Measurements from ENCODE around the gene SRRT. TPM values are rescaled to one million over a fixed set of nuclear protein-coding genes. Genes with fewer than 3 reads are reported as not detected.

Gene SRRT, protein sequence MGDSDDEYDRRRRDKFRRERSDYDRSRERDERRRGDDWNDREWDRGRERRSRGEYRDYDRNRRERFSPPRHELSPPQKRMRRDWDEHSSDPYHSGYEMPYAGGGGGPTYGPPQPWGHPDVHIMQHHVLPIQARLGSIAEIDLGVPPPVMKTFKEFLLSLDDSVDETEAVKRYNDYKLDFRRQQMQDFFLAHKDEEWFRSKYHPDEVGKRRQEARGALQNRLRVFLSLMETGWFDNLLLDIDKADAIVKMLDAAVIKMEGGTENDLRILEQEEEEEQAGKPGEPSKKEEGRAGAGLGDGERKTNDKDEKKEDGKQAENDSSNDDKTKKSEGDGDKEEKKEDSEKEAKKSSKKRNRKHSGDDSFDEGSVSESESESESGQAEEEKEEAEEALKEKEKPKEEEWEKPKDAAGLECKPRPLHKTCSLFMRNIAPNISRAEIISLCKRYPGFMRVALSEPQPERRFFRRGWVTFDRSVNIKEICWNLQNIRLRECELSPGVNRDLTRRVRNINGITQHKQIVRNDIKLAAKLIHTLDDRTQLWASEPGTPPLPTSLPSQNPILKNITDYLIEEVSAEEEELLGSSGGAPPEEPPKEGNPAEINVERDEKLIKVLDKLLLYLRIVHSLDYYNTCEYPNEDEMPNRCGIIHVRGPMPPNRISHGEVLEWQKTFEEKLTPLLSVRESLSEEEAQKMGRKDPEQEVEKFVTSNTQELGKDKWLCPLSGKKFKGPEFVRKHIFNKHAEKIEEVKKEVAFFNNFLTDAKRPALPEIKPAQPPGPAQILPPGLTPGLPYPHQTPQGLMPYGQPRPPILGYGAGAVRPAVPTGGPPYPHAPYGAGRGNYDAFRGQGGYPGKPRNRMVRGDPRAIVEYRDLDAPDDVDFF
- 138 TPM for polyA plus RNA-seq (2012; ENCODE audit: low read depth, missing spikeins)

- TF ChIP-seq POU2F2 (IDR thresholded peaks at IDR 0.05; ENCODE audit: low read depth, low read length) (no peak; the same call in 1 of the 2 replicates), POLR2A (IDR thresholded peaks at IDR 0.05; ENCODE audit: low read depth, low read length) (peak; percentile 94; the same call in 1 of the 2 replicates), SPI1 (IDR thresholded peaks at IDR 0.05; ENCODE audit: low read depth, low read length) (peak; percentile 50), TAF1 (IDR thresholded peaks at IDR 0.05; ENCODE audit: low read depth, low read length) (peak; percentile 88), PAX5 (IDR thresholded peaks at IDR 0.05; ENCODE audit: insufficient read depth, low read length, severe bottlenecking) (no peak), POLR2AphosphoS5 (IDR thresholded peaks at IDR 0.05; ENCODE audit: low read depth, low read length) (peak; percentile 91)
- DNase-seq (ENCODE audit: insufficient read length, low spot score) (peak; percentile 98), FAIRE-seq (peak; percentile 100)
Measured at GRCh38 chr7:100874577-100875355, at the start of gene SRRT. Gene SRRT, plus strand, starts transcription at chr7:100875103. Its CDS starts 488 bp downstream, at chr7:100875591.

- TF ChIP-seq PAX5 (IDR thresholded peaks at IDR 0.05; ENCODE audit: insufficient read depth, low read length, severe bottlenecking): no peak
- no peak for TF ChIP-seq POLR2AphosphoS5 (IDR thresholded peaks at IDR 0.05; ENCODE audit: low read depth, low read length)
- TF ChIP-seq TAF1 (IDR thresholded peaks at IDR 0.05; ENCODE audit: low read depth, low read length): no peak
- no peak for TF ChIP-seq POLR2A (IDR thresholded peaks at IDR 0.05; ENCODE audit: low read depth, low read length)
- TF ChIP-seq SPI1 (IDR thresholded peaks at IDR 0.05; ENCODE audit: low read depth, low read length): no peak
- no peak for TF ChIP-seq POU2F2 (IDR thresholded peaks at IDR 0.05; ENCODE audit: low read depth, low read length)
- FAIRE-seq: no peak
- DNase-seq (ENCODE audit: insufficient read length, low spot score): no peak
Measured at GRCh38 chr7:100825215-100825671, 49.7 kb upstream of the SRRT start.

DNA sequence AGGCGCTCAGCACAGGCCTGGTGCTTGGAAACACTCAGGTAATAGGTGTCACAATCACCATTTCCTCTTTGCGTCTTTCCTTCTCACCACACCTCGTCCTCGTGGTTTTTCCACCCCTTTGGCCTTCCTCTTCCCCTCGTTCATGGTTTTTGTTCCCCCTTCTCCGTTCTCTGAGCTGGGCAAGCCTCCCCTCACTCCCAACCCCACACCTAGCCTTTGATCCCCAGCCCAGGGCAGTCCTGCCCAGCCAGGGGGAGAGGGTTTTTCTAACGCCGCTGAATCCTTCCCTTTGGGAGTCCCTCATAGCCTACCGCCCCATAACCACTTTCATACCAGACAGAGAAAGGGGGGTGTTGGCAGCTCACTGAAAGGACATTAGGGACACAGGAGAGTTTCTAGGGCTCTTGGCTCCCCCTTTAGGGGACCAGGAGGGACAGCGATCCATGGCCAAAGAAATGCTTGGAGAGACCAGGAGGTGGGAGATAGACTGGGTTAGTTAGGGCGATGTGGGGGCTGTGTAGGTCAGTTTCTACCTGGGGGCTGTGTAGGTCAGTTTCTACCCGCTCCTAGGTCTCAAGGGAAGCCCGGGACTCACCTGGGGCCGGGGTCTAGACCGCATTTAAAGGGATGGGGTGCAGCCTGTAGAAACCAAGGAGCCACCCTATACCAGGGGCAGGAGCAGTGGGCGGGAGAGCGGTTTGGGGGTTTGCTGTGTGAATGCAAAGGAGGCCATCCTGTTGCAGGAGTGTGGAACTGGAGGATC is 49.0 kb upstream of the SRRT start:
- DNase-seq (ENCODE audit: insufficient read length, low spot score) (no peak), FAIRE-seq (no peak)
- TF ChIP-seq POU2F2 (IDR thresholded peaks at IDR 0.05; ENCODE audit: low read depth, low read length) (no peak), POLR2AphosphoS5 (IDR thresholded peaks at IDR 0.05; ENCODE audit: low read depth, low read length) (no peak), POLR2A (IDR thresholded peaks at IDR 0.05; ENCODE audit: low read depth, low read length) (no peak), SPI1 (IDR thresholded peaks at IDR 0.05; ENCODE audit: low read depth, low read length) (no peak), TAF1 (IDR thresholded peaks at IDR 0.05; ENCODE audit: low read depth, low read length) (no peak), PAX5 (IDR thresholded peaks at IDR 0.05; ENCODE audit: insufficient read depth, low read length, severe bottlenecking) (no peak)

- TF ChIP-seq POLR2AphosphoS5 (IDR thresholded peaks at IDR 0.05; ENCODE audit: low read depth, low read length): no peak
- TF ChIP-seq POLR2A (IDR thresholded peaks at IDR 0.05; ENCODE audit: low read depth, low read length): no peak
- TF ChIP-seq SPI1 (IDR thresholded peaks at IDR 0.05; ENCODE audit: low read depth, low read length): no peak
- TF ChIP-seq PAX5 (IDR thresholded peaks at IDR 0.05; ENCODE audit: insufficient read depth, low read length, severe bottlenecking): no peak
- no peak for TF ChIP-seq POU2F2 (IDR thresholded peaks at IDR 0.05; ENCODE audit: low read depth, low read length)
- TF ChIP-seq TAF1 (IDR thresholded peaks at IDR 0.05; ENCODE audit: low read depth, low read length): no peak
- FAIRE-seq (no peak), DNase-seq (ENCODE audit: insufficient read length, low spot score) (peak; percentile 21)
Measured at GRCh38 chr7:100826514-100827329, 48.2 kb upstream of the SRRT start.

DNA sequence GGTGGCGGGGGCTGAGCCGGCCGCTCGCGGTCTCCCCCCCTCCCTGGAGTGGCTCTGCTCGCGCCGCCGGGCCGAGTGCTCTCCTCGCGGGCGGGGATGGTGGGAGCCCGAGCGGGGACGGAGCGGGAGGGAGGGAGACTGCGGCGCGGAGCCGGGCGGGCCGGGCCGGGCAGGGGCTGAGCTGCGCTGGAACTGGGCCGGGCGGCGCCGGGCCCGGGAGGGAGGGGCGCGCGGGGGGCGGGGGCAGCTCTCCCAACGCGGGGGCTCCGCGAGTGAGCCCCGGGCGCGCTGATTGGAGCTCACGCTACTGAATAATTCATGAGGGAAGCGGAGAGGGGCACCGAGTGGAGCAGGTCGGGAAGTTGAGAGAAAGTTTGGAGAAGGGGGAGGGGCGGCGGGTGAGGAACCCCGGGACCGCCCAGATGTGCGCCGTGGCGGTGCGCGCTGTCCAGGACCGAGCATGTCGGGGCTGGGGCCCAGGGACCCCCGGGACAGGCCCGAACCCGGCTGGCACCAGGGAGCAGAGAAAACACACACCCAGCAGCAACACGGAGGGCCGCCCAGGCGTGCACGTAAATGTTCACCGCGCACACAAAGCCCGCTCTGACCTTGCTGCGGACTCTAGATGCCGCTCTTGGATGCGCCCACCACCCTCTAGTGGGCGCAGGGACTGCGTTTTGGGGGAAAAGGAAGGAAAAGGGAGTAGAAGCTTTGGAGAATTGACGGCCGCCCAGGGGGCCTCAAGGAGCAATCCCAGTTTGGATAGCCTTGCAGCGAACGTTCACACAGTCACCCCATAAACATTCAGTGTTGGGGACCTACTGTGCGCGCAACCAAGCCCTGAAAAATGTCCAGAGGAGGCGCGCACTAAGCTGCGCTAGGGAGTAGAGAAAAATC is 47.3 kb upstream of the SRRT start, which contains the start of gene EPHB4:
Gene EPHB4, minus strand, starts transcription at position 194 of the 897 bp plus-strand sequence. CDS start 493 bp downstream, outside the sequence.
- no peak for TF ChIP-seq PAX5 (IDR thresholded peaks at IDR 0.05; ENCODE audit: insufficient read depth, low read length, severe bottlenecking)
- DNase-seq (ENCODE audit: insufficient read length, low spot score): peak; percentile 23

GRCh38 chr7:100829150-100829716 is 45.7 kb upstream of the SRRT start:
- DNase-seq (ENCODE audit: insufficient read length, low spot score) (no peak), FAIRE-seq (no peak)
- TF ChIP-seq PAX5 (IDR thresholded peaks at IDR 0.05; ENCODE audit: insufficient read depth, low read length, severe bottlenecking) (no peak), POLR2A (IDR thresholded peaks at IDR 0.05; ENCODE audit: low read depth, low read length) (no peak), POLR2AphosphoS5 (IDR thresholded peaks at IDR 0.05; ENCODE audit: low read depth, low read length) (no peak), POU2F2 (IDR thresholded peaks at IDR 0.05; ENCODE audit: low read depth, low read length) (no peak), TAF1 (IDR thresholded peaks at IDR 0.05; ENCODE audit: low read depth, low read length) (no peak), SPI1 (IDR thresholded peaks at IDR 0.05; ENCODE audit: low read depth, low read length) (no peak)

More for the DNA sequence above, 47.3 kb upstream of the SRRT start, which contains the start of gene EPHB4:
- FAIRE-seq: no peak

Measured in GM12891 (cell line).